Mammary epithelial cell (primary cell): ENCODE measurements around the gene TMEM125.

Source experiments
- EZH2 ChIP-seq: IDR thresholded peaks from 2 replicates; pipeline ENCODE4 v1.6.1; 2012; ENCODE audit warnings: low read length, inconsistent platforms, borderline replicate concordance
- TF ChIP-seq, protein P1 (sequence below), 2 donors: IDR thresholded peaks in 1 of 2; conservative IDR thresholded peaks in 1 of 2; 2 replicates each; pipeline ENCODE4 v1.5.1; 2011 to 2012; ENCODE audit warnings: inconsistent platforms in 2 of 2, low read length in 2 of 2, mild to moderate bottlenecking in 2 of 2, control low read depth in 1 of 2, low read depth in 1 of 2; ENCODE audit not compliant: insufficient read depth in 1 of 2; ENCODE audit errors: extremely low read depth in 1 of 2

DNA sequence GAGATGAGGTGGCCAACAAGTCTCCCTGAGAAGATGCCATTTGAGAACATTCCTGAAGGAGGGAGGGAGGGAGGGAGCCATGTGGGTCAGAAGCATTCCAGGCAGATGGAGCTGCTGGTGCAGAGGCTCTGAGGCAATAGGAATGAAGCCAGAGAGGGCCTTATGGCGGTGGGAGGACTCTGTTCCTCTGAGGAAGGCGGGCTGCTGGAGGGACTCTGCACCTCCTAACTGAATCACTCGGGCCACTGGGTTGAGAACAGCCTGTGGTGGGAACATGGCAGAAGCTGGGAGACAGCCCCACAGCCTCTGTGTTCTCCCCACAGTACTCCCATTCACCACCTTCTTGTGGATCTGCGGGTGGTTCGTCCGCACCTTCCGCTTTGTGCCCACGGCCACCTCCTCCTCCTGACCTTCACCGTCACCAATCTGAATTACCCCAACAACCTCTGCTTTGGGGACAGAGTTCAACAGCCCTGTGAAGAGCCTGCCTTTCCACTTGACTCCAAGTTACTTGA is 2.4 kb upstream of the TMEM125 start:
- TF ChIP-seq, protein P1, sequence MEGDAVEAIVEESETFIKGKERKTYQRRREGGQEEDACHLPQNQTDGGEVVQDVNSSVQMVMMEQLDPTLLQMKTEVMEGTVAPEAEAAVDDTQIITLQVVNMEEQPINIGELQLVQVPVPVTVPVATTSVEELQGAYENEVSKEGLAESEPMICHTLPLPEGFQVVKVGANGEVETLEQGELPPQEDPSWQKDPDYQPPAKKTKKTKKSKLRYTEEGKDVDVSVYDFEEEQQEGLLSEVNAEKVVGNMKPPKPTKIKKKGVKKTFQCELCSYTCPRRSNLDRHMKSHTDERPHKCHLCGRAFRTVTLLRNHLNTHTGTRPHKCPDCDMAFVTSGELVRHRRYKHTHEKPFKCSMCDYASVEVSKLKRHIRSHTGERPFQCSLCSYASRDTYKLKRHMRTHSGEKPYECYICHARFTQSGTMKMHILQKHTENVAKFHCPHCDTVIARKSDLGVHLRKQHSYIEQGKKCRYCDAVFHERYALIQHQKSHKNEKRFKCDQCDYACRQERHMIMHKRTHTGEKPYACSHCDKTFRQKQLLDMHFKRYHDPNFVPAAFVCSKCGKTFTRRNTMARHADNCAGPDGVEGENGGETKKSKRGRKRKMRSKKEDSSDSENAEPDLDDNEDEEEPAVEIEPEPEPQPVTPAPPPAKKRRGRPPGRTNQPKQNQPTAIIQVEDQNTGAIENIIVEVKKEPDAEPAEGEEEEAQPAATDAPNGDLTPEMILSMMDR (conservative IDR thresholded peaks at IDR 0.05 in 1 of 2, IDR thresholded peaks at IDR 0.05 in 1 of 2; ENCODE audit: extremely low read depth in 1 of 2, insufficient read depth in 1 of 2, low read depth in 1 of 2, low read length in 2 of 2): no peak
- TF ChIP-seq EZH2: no peak
